Measurements from ENCODE around the gene CYB561A3.

The CYB561A3 gene

DNA sequence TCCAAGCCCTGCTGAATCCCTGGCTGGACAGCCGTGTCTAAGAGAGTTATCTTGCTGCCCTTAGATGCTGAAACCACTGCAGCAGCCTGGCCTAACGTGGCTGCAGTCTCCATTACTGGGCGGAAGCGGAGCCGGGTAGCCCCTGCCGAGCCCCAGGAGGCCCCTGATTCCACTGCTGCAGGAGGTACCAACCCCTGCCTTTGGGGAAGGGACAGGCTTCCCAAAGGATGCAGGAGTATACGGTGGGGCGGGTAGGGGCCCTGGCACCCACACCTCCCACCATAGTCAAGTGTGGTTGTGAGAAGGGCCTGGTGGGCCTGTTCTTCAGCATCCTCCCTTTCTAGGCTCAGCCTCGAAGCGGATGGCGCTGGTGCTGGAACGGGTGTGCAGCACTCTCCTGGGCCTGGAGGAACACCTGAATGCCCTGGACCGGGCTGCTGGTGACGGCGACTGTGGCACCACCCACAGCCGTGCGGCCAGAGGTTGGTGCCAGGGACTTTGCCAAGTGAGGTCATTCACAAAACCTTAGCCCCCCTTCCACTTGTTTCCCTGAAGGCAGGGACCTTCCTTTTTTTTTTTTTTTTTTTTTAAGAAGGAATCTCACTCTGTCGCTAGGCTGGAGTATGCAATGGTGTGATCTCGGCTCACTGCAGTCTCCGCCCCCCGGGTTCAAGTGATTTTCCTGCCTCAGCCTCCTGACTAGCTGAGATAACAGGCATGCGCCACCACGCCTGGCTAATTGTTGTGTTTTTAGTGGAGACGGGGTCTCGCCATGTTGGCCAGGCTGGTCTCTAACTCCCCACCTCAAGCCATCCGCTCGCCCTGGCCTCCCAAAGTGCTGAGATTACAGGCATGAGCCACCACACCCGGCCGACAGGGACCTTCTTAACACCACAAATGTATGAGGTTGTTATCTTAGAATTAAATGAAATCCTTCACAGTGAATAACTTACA is 17.6 kb downstream of the CYB561A3 start:
- DNase-seq, result no peak

DNA sequence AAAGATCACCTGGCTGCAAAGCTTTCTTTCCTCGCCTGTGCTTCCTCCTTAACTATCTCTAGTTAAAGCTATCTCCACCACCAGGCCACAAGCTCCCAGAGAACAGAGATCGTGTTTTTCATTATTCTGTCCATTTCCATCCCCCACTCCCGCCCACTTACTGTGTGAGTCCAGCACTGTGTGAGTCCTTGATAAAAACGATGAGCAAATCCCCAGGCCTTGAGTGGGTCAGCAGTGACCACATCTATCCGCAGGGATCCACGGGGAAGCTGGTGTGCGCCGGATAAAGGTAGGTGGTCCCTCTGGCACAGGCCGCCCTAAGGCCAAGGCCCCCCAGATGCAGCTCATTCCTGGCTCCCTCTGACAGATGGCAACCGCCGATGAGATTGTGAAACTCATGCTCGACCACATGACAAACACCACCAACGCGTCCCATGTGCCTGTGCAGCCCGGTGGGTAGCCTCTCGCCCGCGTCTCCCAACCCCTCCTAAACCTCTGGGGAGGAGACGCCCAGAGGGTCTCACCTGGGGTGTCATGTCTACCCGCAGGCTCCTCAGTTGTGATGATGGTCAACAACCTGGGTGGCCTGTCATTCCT is 19.4 kb downstream of the CYB561A3 start:
- DNase-seq, result no peak

DNA sequence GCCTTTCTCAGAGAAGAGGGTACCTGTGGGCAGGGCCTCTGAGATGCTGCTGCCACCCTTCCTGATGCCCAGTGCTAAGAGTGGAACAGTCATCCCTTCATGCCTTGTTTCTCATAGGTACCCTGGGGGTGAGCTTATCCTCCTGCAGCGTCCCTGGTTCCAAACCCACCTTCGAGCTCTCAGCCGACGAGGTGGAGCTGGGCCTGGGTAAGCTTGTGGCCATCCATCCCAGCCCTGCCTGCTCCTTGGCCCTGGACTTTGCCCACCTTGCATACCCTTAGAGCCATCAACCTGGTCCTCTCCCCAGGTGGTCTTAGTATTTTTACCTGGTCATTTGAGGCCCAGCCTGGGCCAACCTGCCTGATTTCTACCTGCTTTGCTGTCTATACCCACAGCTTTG is 20.0 kb downstream of the CYB561A3 start:
- DNase-seq, result no peak

DNA sequence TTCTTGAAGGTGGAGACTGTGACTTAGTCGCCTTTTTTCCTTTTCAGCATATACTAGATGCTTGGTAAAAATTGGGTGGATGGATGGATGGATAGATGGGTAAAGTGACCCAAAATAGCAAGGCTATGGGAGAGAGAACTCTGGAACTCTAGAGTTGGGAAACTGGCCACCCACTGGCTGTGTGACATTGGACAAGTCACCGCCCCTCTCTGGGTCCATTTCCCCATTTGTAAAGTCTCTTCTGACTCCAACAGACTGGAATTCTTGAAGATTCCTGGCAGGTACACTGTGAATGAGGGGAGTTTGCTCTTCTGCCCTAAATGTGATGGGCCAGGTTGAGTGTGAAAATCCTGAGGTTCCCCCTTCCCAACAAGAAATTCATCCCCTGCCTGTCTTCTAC is 20.7 kb downstream of the CYB561A3 start:
- DNase-seq, result no peak

DNA sequence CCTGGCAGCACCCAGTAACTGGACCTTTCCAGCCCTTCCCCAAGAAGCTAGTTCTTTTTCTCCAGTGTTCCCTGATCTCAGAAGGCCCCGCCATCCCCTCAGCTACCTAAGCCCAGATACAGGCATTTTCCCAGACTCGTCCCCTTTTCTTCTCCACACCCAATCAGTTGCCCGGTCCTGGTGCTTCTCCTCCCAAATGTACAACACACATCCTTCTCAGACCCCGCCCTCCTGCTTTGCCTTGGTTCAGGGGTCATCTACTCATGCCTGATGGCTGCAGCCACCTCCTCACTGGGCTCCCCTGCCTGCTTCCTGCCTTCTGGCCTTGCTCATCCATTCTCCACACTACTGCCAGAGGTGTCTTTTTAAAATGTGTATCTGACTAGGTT is 22.2 kb downstream of the CYB561A3 start:
- no peak for DNase-seq

DNA sequence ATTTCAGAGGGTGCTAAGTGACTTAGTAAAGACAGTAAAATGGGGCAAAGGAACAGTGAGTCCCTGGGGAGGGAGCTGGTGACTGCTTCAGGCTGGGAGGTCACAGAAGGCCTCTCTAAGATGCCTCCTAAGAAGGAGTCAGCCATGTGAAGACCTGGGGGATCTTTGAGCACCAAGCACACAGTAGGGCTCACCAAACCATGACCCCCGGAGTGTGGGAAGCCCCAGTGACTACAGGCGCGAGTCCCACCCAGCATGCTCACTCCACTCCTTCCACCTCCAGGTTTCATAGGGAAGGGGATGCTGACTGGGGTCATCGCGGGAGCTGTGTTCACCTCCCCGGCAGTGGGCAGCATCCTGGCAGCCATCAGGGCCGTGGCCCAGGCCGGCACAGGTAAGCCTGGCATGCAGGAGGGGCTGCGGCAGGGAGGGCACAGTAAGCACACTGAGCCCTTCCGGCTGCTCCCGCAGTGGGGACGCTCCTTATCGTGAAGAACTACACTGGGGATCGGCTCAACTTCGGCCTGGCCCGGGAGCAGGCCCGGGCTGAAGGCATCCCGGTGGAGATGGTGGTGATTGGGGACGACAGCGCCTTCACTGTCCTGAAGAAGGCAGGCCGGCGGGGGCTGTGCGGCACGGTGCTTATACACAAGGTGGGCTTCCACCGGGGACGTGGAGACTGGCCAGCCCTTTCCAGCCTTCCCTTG is 22.7 kb downstream of the CYB561A3 start:
- no peak for DNase-seq

DNA sequence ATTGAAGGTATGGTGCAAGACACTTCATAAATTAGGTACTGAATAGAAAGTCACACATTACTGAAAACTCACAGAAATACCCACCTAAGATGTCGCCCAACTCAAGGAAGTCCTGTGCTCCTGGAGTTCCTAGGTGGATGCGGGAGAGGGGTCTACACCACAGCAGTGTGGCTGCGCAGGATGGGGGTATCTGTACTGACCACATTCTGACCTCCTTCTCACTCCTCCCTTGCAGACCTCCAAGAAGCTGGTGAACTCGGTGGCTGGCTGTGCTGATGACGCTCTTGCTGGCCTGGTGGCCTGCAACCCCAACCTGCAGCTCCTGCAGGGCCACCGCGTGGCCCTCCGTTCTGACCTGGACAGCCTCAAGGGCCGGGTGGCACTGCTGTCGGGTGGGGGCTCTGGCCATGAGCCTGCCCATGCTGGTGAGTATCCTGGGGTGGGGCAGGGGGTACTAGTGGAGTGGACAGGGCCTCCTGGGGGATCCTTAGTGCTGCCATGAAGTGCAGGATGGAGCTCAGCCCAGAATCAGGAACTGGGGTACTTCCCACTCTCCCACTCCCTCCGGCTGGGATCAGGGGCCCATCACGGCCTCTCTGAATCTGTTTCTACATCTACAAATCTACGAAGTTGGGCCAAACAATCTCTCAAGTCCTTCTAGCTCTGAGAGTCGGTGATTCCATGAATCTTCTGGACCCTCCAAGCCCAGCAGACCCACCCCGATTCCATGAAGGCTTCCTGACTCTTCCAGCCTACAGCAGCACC is 23.8 kb downstream of the CYB561A3 start:
- no peak for DNase-seq

DNA sequence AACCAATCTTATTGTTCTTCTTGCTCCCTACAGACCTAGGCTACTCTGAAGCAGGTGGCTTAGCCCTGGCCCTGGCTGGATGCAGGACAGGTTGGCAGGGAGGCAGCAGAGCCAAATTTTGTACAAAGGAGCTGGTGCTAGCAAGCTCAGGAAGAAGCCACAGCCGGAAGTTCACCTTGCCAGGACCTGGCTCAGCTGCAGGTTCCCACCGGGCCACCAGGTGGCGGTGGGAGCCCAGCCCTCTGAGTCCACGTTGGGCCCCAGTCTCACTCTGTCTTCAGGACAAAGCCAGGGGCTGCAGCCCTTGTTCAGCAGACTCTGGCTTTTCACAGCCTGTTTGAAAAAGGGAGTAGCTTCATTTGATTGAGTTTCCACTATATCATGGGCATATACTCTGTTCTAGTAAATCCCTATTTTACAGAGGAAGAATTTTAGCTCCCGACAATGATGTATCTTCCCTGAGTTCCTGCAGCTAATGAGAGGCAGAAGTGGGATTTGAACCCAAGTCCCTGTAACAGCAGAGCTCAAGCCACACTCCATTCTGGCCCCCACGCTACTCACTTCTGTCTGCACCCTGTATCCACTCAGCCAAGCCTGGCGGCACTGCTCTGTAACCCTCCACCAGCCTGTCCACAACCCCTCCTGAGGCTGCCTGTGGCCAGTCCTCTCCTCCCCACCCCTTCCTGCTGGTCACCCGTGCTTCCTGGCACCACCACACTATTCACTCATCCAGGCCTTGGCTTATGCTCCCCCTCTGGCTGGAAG is 25.3 kb downstream of the CYB561A3 start:
- DNase-seq, result peak; percentile 90

DNA sequence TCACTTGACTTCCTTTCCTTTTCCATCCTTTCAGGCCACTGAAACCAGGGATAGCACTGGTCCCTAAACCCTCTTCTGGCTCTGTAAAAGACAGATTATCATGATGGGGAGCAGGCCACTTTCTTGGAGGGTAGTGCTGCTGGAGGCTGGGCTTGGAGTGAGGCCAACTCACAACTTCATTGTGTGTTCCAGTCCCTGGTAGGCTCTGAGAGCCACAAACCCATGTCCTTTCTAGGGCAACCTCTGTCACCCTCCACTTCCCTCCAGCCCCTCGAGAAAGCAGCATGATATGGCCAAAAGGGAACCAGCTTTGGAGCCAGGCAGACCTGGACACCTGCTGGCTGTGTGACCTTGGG is 26.3 kb downstream of the CYB561A3 start:
- DNase-seq, result no peak

DNA sequence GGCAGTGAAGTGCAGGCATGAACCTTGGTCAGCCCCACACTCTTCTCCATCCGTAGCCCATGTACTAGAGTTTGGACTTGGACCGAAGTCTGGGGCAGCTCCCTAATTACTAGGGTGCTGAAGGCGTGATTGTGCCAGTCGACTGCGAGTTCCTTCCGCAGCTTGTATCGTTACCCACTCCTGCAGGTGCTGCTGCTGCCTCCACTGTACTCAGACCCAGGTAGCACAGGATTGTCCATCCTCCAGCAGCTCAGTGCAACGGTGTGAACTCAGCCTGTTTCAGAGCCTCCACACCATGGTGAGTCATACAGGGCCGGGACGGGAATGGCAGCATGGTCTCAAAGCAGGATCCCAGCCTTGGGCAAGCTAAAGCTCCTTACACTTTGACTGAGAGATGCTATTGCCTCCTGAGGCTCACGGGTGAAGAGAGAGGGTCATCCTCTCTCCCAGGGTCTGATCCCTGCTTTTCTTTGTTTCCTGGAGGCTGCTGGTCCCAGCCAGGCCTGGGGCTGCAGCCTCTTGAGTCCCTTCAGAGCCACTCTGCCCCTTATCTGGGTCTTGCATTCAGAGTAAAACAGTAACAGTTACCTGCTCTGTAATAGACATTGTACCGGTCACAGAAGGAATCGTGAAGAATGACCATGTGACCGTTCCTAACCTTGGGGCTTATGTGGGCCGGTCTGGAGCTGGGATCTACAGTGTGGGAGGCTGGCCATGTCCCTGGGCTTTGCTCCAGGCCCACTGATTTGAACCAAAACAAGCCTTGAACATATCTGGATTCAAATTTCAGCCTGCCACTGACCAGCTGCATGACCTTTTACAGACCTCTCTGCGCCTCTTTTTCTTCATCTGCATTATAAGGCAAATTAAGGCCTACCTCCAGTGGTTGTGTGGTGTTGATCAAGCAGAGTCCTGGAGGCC is 27.0 kb downstream of the CYB561A3 start:
- no peak for DNase-seq

DNA sequence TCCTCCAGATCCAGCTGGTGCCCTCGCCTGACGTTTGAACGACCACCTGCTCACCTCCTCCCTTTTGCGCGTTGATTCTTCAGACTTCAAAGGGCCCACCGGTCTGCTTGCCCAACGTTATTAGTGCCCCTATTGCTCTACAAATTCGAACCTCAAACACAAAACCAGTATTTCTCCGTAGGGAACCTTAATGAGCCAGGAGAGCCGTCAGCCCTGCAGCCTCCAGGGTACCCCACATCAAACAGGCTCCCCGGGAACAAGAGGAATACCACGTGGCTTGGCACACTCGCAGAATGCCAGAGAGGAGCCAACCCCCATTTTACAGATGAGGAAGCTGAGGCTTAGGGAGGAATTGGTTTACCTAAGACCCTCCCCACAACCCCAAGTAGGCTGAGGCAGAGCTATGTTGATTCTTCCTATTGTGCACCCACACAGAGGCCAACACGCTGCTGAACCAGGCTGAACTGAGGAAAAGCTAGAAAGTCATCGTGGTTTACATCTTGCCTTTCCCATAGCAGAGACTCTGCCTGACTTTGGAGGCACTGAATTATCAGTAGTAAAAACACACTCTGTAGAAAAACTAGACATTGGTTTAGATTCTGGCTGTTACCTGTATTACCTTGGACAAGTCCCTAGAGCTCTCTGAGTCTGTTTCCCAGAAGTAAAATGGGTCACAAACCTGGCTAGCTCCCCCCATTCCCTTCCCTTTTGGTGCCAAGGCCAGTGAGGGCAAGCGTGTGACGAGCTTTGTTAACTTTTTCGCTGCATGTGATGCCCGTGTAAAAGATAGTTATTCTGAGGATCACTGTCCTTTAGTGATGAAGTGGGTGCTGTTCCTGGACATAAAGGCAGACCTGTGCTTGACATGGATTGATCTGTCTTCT is 27.9 kb downstream of the CYB561A3 start:
- DNase-seq, result no peak

DNA sequence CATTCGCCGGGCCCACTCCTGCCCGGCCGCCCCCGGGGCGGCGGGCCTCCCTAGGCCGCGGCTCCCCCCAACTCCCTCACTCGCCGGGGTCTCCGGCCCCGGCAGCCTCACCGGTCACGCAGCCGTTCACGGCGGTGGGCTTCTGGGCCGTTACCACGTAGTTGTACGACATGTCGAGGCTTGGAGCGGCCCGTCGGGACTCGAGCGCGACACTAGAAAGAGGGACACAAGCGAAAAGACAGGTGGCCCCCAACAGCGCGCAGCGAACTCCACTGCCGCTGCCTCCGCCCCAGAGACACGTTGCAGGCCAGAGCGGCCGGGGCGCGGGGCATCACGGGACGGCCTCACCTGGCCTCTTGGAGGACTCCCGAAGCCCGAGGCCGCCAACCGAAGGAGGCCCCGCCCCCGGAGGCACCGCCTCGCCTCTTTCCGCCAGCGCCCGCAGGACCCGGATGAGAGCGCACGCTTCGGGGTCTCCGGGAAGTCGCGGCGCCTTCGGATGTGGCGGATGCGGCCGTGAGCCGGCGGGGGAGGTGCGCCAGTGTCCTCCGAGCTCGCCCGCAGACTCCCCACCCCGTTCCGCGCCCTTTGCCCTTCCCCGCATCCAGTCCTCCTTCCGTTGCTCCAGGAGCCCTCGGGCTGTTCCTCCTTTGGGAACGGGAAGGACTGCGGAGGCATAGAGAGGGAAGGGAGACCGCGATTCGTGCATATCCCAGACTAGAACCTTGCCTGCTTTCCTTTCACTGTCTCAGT is 28.7 kb downstream of the CYB561A3 start, which contains the start of the genes DDB1 and TKFC:
DDB1 (minus strand) TSS at position 309 of the 753 bp plus-strand sequence; CDS start at position 172, 137 bp downstream.
TKFC (plus strand) TSS at position 432 of the 753 bp plus-strand sequence. CDS start 1,501 bp downstream, outside the sequence.
- DNase-seq, result peak; percentile 96 to 97

DNA sequence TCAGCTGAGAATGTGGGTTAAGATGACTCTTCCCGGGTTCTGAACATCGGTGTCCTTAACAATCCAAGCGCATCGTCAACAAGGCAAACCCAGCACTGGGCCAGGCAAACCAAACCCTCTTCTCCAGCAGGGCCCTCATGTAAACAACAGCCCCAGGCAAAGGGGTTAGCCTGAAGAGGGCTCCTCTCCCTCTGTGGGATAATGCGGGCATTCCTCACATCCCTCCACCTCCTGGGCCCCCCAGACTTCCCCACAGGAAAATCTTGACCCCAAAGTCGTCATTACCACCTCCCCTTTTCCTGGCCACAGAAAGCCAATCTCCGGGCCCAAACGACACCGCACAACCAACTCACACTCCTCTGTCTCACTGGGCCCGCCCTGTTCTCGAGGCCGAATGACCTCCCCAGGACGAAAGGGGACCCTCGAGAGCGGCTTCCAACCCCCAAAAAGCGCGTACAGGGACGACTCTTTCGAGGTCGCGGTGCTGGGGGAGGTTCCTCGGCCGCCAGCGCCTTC is 29.3 kb downstream of the CYB561A3 start:
- no peak for DNase-seq

DNA sequence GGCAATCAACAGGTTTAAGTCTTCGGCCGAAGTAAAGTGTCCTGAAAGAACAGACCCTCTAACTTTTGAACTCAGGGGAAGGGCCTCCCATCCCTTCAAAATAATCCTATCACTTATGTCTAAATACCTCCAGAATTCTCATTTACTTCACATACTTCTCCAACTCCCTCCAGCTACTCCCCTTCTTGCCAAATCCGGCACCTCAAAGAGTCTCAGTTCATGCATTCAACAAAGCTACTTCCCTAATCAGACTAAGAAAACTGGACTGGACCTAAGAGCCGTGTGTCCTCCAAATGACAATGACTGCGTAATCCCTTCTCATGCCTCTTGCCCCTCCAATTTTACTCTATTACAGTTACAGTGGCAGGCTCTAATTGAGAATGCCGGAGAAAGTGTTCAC is 30.0 kb downstream of the CYB561A3 start:
- no peak for DNase-seq

DNA sequence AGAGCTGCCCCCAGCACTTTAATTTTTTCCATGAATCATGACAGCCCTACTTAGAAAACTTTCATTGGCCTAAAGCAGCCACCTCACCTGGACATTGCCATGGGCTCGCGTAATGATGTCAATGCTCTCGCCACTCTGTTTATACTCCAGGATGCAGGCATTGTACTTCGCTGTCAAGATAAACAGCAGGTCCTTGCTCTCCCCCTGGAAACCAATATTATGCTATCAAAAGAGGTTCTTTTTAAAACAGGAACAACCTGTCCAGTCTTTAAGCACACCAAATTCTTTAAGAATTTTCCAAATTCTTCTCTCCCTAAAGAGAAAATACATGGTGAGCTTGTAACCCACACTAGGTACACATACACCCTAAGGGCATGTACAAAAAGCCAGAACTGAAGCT is 31.8 kb downstream of the CYB561A3 start:
- DNase-seq, result no peak

DNA sequence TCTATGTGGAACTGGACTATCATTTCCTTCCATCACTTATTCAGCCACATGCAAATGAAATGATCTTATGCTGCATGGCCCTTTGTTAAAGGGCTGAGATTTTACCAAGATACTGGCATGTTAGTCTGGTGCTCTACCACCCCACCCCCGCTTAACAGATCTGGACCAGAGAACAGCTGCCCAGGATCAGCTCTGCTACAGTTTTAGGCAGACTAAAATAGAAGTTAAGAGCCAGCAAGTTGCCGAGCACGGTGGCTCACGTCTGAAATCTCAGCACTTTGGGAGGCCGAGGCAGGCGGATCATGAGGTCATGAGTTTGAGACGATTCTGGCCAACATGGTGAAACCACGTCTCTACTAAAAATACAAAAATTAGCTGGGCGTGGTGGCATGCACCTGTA is 33.3 kb downstream of the CYB561A3 start:
- DNase-seq, result no peak

DNA sequence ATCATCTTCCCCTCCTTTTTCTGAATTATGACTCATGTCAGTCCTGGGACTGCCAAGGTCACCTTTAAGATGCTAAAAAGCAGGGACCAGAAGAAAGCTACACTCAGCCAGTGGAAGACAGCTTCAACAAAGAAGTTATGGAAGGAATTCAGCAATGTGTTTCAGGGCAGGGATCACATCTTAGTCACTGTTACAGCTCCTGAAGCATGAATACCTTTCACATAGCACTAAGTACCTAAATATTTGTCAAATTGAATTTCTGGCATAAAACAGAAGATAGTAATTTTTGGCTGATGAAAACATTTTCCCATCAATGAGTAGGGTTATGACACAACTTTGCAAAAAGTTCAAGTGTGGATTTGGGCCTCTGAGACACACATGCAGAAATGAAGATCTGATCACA is 34.0 kb downstream of the CYB561A3 start:
- DNase-seq, result no peak

DNA sequence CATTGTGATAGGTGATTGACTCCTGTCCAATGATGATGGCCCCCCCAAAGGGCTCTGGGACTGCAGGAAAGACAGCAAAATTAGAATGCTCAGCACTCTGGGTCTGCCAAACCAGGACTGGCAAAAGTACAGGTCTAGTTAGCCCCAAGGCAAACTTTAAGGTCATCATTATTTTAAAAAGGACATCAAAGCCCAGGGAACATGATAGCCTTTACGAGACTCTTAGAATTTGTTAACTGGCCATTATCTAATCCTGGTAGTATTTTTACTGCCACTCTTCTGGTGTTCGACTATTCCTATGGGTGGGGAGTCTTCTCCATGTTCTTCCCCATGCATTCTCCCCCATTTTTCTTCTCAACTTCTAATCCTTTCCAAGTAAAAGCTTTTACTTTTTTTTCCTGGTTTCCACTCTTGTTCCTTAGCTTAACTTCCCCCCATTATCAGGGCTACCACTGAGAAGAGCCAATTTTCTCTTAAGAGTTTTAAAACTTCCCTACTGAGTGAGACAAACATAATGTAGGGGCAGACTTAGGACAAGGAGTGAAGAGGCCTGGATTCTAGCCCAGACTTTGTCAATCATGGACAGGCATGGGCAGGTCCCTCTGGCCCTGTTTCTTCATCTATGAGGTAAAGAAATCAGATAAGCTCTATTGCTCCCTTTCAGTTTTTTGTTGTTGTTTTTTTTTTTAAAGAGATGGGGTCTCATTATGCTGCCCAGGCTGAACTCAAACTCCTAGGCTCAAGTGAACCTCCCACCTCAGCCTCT is 35.9 kb downstream of the CYB561A3 start:
- DNase-seq, result no peak

All from NCI-H2081 (cell line).